NCI-H748 (cell line): Measurements from ENCODE around the gene WEE1.
"Not testable (repeated sequence)": the region's sequence is repeated elsewhere in the genome, so short reads cannot be mapped to it uniquely, and the experiment has no call there.

Source experiments
- DNase-seq: peaks from one replicate; lab custom pipeline; 2025; ENCODE audit not compliant: unreplicated experiment; lab: John Stamatoyannopoulos, UW

WEE1 gene

GRCh38 chr11:9573052-9573774 lies at the start of gene WEE1:
WEE1 (plus strand) TSS chr11:9573670; CDS start chr11:9573934, 264 bp downstream.
- DNase-seq: peak; percentile 99

- DNase-seq: no peak
Measured at GRCh38 chr11:9524001-9524400, 49.5 kb upstream of the WEE1 start.

GRCh38 chr11:9525116-9525515 lies 48.4 kb upstream of the WEE1 start:
- DNase-seq: peak; percentile 42

GRCh38 chr11:9527481-9528135 lies 45.9 kb upstream of the WEE1 start:
- no peak for DNase-seq

- no peak for DNase-seq
Measured at GRCh38 chr11:9528136-9528501, 45.4 kb upstream of the WEE1 start.

GRCh38 chr11:9528573-9529333 lies 44.7 kb upstream of the WEE1 start:
- no peak for DNase-seq

- DNase-seq: no peak
Measured at GRCh38 chr11:9529334-9529650, 44.2 kb upstream of the WEE1 start.

GRCh38 chr11:9530020-9530621 lies 43.3 kb upstream of the WEE1 start:
- no peak for DNase-seq

- DNase-seq: no peak
Measured at GRCh38 chr11:9530901-9531625, 42.4 kb upstream of the WEE1 start.

GRCh38 chr11:9533058-9533457 lies 40.4 kb upstream of the WEE1 start:
- DNase-seq: no peak

GRCh38 chr11:9533736-9534473 lies 39.6 kb upstream of the WEE1 start:
- DNase-seq: no peak

- peak; percentile 57 for DNase-seq
Measured at GRCh38 chr11:9535189-9535781, 38.2 kb upstream of the WEE1 start.

- no peak for DNase-seq
Measured at GRCh38 chr11:9538548-9538947, 34.9 kb upstream of the WEE1 start.

GRCh38 chr11:9549216-9549615 lies 24.3 kb upstream of the WEE1 start:
- not testable (repeated sequence) for DNase-seq

- DNase-seq: no peak
Measured at GRCh38 chr11:9550191-9550628, 23.3 kb upstream of the WEE1 start.

GRCh38 chr11:9561279-9561982 lies 12.0 kb upstream of the WEE1 start:
- no peak for DNase-seq

GRCh38 chr11:9562716-9563115 lies 10.8 kb upstream of the WEE1 start:
- DNase-seq: no peak

GRCh38 chr11:9563196-9563730 lies 10.2 kb upstream of the WEE1 start:
- DNase-seq: no peak
